ENCODE measurements around the gene TBRG1.
A peak's percentile ranks its signal among the peaks of the same experiment; 100 is the strongest.

DNA sequence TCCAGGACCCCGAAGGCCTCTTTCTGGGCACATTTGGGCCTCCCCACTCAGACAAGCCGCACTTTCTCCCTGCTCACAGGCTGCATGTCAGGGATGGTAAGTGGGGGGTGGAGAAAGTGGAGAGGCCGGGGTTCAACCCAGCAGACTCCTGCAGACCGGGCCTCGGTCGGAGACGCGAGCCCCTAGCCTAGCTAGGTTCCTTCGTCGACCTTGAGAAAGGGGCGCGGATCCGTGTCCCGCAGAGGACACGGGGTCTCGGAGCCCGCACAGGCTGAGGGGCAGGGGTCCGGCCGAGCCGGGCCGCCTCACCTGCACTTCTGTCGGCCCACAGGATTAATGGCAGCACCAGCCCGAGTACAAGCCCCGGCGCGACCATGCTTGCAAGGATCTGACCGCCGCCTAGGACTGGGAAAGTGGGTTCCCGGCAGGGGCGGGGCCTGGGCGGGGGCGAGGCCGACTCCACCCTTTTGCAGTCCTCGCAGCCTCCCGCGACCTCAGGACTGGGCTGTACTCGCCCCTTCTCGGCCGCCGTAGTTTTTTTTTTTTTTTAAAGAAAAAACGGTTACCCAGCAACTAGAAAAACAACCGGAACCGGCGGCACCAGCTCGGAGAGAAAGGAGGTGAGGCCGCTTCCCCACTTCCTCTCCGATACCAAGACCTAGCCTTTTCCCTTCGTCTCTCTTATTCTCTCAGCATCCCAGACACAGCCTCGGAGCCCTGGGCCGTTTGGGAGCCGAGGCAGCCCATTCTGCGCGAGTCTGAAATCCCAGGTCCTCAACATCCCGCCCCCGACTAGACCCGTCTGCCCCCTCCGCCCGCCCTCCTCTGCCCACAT is 50.9 kb downstream of the TBRG1 start, which contains the start of the genes SIAE and SPA17:
- TF ChIP-seq, protein P1, sequence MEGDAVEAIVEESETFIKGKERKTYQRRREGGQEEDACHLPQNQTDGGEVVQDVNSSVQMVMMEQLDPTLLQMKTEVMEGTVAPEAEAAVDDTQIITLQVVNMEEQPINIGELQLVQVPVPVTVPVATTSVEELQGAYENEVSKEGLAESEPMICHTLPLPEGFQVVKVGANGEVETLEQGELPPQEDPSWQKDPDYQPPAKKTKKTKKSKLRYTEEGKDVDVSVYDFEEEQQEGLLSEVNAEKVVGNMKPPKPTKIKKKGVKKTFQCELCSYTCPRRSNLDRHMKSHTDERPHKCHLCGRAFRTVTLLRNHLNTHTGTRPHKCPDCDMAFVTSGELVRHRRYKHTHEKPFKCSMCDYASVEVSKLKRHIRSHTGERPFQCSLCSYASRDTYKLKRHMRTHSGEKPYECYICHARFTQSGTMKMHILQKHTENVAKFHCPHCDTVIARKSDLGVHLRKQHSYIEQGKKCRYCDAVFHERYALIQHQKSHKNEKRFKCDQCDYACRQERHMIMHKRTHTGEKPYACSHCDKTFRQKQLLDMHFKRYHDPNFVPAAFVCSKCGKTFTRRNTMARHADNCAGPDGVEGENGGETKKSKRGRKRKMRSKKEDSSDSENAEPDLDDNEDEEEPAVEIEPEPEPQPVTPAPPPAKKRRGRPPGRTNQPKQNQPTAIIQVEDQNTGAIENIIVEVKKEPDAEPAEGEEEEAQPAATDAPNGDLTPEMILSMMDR (IDR thresholded peaks at IDR 0.05) = no peak
- peak in 1 of 2 donors; percentile 27 for TF ChIP-seq POLR2A (IDR thresholded peaks at IDR 0.05)
